ENCODE measurements around the gene NANOS3. TPM values are rescaled to one million over a fixed set of nuclear protein-coding genes. Genes with fewer than 3 reads are reported as not detected.

NANOS3 gene
- total RNA-seq, 4 donors from 2014 or later = not detected

DNA sequence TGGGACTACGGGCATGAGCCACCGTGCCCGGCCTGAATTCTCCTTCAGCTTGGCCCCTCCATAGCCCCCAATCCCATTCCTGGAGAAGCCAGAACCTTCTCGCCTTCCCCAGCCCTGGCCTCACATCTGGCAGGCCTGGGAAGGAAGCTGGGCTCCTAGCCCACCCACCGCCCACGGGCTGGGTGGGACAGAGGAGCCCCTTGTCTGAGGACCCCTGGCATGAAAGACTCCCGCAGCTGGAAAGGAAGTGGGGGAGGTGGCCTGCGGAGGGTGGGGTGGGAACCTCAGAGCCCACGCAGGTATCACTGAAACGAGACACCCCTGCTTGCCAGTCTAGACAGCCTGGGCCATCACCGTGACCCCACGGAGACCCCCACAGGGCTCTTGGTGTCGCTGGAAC is 7.7 kb upstream of the NANOS3 start:
- DNase-seq = no peak
- 77% methylated on average over 13 of the region's 13 CpGs; no CpG with 5 or more reads in 1 of the 2 donors for WGBS, 2 donors (ENCODE audit: low coverage in 1 of 2)
- intact Hi-C loops (cut with DNase I; ENCODE audit: low total_unique reads) (loop anchor here (10.0 kb wide), 1 partner anchor 104 kb away; the partner anchor contains the start of gene MRI1), in situ Hi-C loops (cut with MboI; ENCODE audit: low pct_ligation_motif_present in 1 of 4, low pct_unique_long_range_greater_than_20kb in 1 of 4, low sequenced_read_pairs in 3 of 4) (loop anchor here (10.0 to 25.0 kb wide), 4 partner anchors 107 to 282 kb away; partner anchors contain the start of genes C19orf53 (in 1 of the 4) and MRI1 (in 1 of the 4))
- no peaks in the 10 kb centered on the region for H3K9me3 ChIP-seq
- peaks cover 8% of the 10 kb centered on the region for H3K27me3 ChIP-seq
- TF ChIP-seq EP300 (IDR thresholded peaks at IDR 0.05; ENCODE audit: low read depth) (no peak), POLR2AphosphoS5 (IDR thresholded peaks at IDR 0.05) (no peak), CTCF (IDR thresholded peaks at IDR 0.05) (no peak), POLR2A (IDR thresholded peaks at IDR 0.05) (no peak)
- no peak overlapping the region for H3K4me3 ChIP-seq
- no peaks in the 10 kb centered on the region for H3K36me3 ChIP-seq
- H3K27ac ChIP-seq = no peak overlapping the region
- H3K4me1 ChIP-seq = peaks cover 5 to 23% (median 18%) of the 10 kb centered on the region in 4 donors

- H3K27me3 ChIP-seq = no peaks in the 10 kb centered on the region
- in situ Hi-C loops (cut with MboI; ENCODE audit: low pct_ligation_motif_present in 1 of 4, low pct_unique_long_range_greater_than_20kb in 1 of 4, low sequenced_read_pairs in 3 of 4) = loop anchor here (10.0 to 25.0 kb wide), 5 partner anchors 109 to 284 kb away; partner anchors contain the start of genes MISP3 (in 2 of the 4), C19orf53 (in 1 of the 4), MRI1 (in 1 of the 4) and PALM3 (in 1 of the 4)
- no peaks in the 10 kb centered on the region for H3K36me3 ChIP-seq
- H3K4me3 ChIP-seq = no peak overlapping the region
- DNase-seq = no peak
- 90% methylated on average over 4 of the region's 4 CpGs; no CpG with 5 or more reads in 1 of the 2 donors for WGBS, 2 donors (ENCODE audit: low coverage in 1 of 2)
- no peak for TF ChIP-seq EP300 (IDR thresholded peaks at IDR 0.05; ENCODE audit: low read depth)
- no peak for TF ChIP-seq POLR2A (IDR thresholded peaks at IDR 0.05)
- H3K4me1 ChIP-seq = peaks cover 5 to 18% (median 12%) of the 10 kb centered on the region in 4 donors
- intact Hi-C loops (cut with DNase I; ENCODE audit: low total_unique reads) = no loop called here
- H3K9me3 ChIP-seq = no peaks in the 10 kb centered on the region
- no peak overlapping the region for H3K27ac ChIP-seq
Observed at GRCh38 chr19:13870873-13871272, 6.1 kb upstream of the NANOS3 start.

GRCh38 chr19:13872339-13872694 is 4.6 kb upstream of the NANOS3 start:
- in situ Hi-C loops (cut with MboI; ENCODE audit: low pct_ligation_motif_present in 1 of 4, low pct_unique_long_range_greater_than_20kb in 1 of 4, low sequenced_read_pairs in 3 of 4) = loop anchor here (10.0 to 25.0 kb wide), 5 partner anchors 110 to 285 kb away; partner anchors contain the start of genes MISP3 (in 2 of the 4), C19orf53 (in 1 of the 4), MRI1 (in 1 of the 4) and PALM3 (in 1 of the 4)
- peaks cover 0 to 12% (median 7%) of the 10 kb centered on the region in 4 donors for H3K4me1 ChIP-seq
- WGBS, 2 donors (ENCODE audit: low coverage in 1 of 2) = 28% methylated on average over 5 of the region's 5 CpGs; no CpG with 5 or more reads in 1 of the 2 donors
- intact Hi-C loops (cut with DNase I; ENCODE audit: low total_unique reads) = no loop called here
- H3K9me3 ChIP-seq = no peaks in the 10 kb centered on the region
- no peak for DNase-seq
- no peaks in the 10 kb centered on the region for H3K27me3 ChIP-seq
- peak overlapping the region in 3 of 4 donors; percentile 36 to 53 (median 41) for H3K4me3 ChIP-seq
- H3K36me3 ChIP-seq = no peaks in the 10 kb centered on the region
- no peak for TF ChIP-seq POLR2A (IDR thresholded peaks at IDR 0.05)
- no peak for TF ChIP-seq CTCF (IDR thresholded peaks at IDR 0.05)
- no peak for TF ChIP-seq EP300 (IDR thresholded peaks at IDR 0.05; ENCODE audit: low read depth)
- TF ChIP-seq POLR2AphosphoS5 (IDR thresholded peaks at IDR 0.05) = no peak
- H3K27ac ChIP-seq = no peak overlapping the region

GRCh38 chr19:13872695-13873389 is 4.1 kb upstream of the NANOS3 start:
- intact Hi-C loops (cut with DNase I; ENCODE audit: low total_unique reads) (no loop called here), in situ Hi-C loops (cut with MboI; ENCODE audit: low pct_ligation_motif_present in 1 of 4, low pct_unique_long_range_greater_than_20kb in 1 of 4, low sequenced_read_pairs in 3 of 4) (loop anchor here (10.0 to 25.0 kb wide), 5 partner anchors 111 to 286 kb away; partner anchors contain the start of genes MISP3 (in 2 of the 4), C19orf53 (in 1 of the 4), MRI1 (in 1 of the 4) and PALM3 (in 1 of the 4))

More at GRCh38 chr19:13872695-13873389, 4.1 kb upstream of the NANOS3 start:
- Histone ChIP-seq H3K27me3 (no peaks in the 10 kb centered on the region), H3K4me3 (peak overlapping the region; percentile 27 to 53 (median 38)), H3K27ac (peak overlapping the region in 3 of 4 donors; percentile 19 to 43 (median 26)), H3K4me1 (peaks cover 0 to 12% (median 7%) of the 10 kb centered on the region in 4 donors), H3K36me3 (no peaks in the 10 kb centered on the region), H3K9me3 (no peaks in the 10 kb centered on the region)
- WGBS, 2 donors (ENCODE audit: low coverage in 1 of 2) = 3 to 20% methylated on average over 1 to 38 of the region's 45 CpGs
- DNase-seq = no peak
- TF ChIP-seq POLR2A (IDR thresholded peaks at IDR 0.05) = no peak
- peak in 3 of 5 experiments; percentile 8 to 31 (median 26) for TF ChIP-seq CTCF (IDR thresholded peaks at IDR 0.05)
- no peak for TF ChIP-seq POLR2AphosphoS5 (IDR thresholded peaks at IDR 0.05)
- no peak for TF ChIP-seq EP300 (IDR thresholded peaks at IDR 0.05; ENCODE audit: low read depth)

Measured in transverse colon (tissue), 4 donors.